HG02759 (cell line): ENCODE measurements around the gene POMGNT1.

Experiments
- ATAC-seq: cut with Tn5 transposase; IDR thresholded peaks from one replicate; pipeline ENCODE4 v1.9.1; 2021; ENCODE audit warnings: mild to moderate bottlenecking, moderate library complexity; ENCODE audit not compliant: unreplicated experiment

Gene POMGNT1

DNA sequence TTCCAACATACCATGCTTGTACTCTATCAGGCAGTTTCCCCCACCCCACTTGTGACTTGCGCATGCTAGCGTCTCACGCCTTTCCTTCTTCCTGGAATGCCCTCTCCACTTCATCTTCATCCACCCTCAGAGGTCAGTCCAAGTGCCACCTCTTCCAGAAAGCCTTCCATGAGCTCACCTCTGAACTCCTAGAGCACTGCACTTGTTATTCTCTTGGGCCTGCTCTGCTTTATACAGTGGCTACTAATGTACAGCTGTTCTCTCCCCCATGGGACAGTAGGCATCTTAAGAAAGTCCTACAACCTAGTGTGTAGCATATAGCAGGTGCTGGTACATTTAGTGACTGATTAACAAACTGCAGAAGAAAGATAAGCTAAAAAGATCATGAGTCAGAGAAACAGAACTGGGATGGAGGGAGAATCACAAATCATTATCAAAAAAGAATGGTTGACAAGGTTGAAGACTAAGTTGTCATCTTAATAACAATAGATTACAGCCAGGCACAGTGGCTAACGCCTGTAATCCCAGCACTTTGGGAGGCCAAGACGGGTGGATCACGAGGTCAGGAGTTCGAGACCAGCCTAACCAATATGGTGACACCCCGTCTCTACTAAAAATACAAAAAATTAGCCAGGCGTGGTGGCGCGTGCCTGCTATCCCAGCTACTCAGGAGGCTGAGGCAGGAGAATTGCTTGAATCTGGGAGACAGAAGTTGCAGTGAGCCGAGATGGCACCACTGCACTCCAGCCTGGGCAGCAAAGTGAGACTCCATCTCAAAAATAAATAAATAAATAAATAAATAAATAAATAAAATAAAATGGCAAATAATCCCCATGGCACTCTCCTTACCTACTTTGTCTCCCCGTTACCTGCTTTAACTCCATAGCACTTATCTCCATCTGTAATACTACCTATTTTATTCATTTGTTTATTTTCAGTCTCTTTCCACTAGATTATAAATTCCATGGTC, 39.6 kb downstream of the POMGNT1 start:
- ATAC-seq: peak; percentile 86

DNA sequence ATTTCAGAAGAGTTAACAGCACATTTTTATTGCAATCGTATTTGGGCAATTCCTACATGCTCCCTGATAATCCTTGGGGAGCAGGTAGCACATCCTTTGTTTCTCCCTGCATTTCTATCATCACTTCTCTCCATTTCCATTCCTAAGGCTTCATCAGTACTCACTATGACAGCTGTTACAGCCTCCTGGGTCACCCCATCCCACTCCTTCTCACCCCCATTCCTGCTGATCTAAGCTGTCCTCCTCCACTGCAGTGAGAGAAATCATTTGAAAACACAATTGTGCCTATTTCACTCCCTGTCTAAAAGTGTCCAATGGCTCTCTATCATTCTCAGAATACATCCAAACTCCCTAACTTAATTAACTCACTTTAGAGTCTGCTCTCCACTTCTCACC, 40.3 kb downstream of the POMGNT1 start:
- no peak for ATAC-seq

DNA sequence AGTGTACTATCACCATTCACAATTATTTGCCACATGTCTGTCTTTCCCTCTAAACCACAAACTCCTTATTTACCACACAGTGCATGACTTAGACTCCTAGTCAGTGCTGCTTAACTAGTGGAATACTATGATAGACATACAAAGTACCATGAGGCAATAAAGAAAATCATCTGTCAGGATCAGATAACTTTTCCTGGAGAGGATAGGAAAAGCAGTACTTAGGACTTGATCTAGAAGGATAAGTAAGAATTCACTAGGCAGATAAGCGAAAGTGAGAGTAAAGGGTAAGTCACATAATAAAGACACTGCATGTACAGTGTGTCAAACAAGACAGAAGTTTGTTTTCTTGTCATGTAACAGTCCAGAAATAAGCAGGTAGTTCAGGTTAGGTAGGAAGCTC, 44.5 kb downstream of the POMGNT1 start:
- ATAC-seq: no peak

DNA sequence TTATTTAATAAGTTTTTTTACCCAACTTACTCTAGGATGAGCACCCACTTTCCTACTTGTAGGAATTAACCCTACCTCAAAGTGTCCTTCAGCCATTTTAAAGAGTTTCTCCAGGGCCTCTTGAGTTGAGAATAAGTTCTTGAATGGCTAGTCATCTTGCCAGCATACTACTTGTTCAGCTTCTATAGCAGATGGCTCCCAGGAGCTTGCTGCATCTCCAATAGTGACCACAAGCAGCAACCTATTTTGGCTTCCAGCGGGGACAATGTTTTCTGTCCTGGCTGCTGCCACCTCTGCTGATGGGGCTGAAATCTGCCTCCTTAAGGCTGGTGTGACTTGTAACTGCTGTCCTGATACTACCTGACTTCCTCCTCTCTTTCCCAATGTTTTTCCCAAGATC, 45.0 kb downstream of the POMGNT1 start:
- no peak for ATAC-seq

DNA sequence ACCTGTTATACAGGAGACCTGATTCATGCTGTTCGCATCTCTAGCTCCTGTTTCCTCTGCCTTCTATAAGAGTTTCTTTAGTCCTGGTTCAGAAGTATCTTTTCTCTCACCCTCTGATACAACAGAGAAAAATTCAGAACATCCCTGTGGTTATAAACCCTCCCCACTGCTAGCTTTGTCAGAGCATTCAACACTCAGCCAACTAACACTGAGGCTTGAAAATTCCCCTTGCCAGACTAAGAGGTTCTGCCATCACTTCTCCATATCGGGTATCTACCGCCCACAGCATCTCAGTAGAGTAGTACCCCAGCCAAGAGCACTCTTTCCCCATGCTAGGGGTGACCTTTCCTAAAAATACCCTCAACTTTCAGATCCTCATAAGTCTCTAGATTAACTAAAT, 46.2 kb downstream of the POMGNT1 start:
- no peak for ATAC-seq

DNA sequence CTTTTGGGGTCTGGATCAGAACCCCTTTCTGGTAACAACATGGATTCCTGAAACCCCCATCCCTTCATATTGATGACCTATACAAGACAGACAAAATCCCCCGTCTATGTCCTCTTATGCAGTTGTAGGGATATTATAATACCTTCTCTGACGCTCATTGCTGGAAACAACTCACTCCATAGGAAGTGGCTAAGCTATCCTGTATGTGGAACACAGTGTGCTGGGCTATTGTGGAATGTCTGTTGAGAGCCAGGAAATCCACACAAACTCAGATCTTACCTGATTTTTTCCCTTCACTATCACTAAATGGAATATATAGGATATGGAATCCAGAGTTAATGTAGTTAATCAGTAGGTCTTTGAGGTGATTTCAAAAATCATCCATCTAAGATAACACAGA, 48.1 kb downstream of the POMGNT1 start:
- ATAC-seq: no peak

DNA sequence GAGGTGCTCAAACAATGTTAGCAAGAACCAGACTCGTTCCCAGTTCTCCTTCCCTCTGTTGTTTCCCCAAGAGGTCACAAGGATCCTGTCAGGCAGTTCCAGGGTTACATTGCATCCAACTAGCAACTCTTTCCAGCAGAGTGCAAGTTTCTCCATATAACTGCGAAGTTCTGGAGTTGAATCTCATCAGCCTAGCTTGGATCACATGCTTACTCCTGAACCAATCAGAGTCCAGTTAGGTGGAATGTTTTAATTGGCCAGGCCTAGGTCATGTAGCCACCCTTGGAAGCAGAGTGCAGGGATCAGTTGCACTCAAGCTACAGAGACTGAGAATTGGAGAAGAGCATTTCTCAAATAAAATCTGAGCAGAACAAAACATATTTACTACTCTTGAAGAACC, 49.9 kb downstream of the POMGNT1 start:
- no peak for ATAC-seq
